Endothelial cell of umbilical vein (primary cell): ENCODE data around the gene LCP1. TPM values are rescaled to one million over a fixed set of nuclear protein-coding genes. Genes with fewer than 3 reads are reported as not detected.

Experiments
- BruUV-seq: library from RNA; stranded (reverse); fragments of 400-500 nt; replicated peaks from 2 replicates; lab custom pipeline; 2021; lab: Mats Ljungman, UMichigan
- CTCF ChIA-PET: fragments of 300-600, 350-600 bp; sonication (Branson Sonifier 250); formaldehyde crosslinking; loops from one replicate; lab custom pipeline; 2021; ENCODE audit warnings: antibody characterized with exemption, inconsistent platforms; lab: Charles Lee
- POLR2A ChIA-PET: fragments of 300-600, 350-600 bp; sonication (Branson Sonifier 250); formaldehyde crosslinking; loops from one replicate; lab custom pipeline; 2021; ENCODE audit warnings: antibody characterized with exemption, inconsistent platforms; lab: Charles Lee
- DNase-seq: peaks from one replicate; pipeline ENCODE4 v3.0.0-alpha.2; 2011; ENCODE audit warnings: low read depth, low spot score
- FAIRE-seq: peaks from 2 replicates; lab custom pipeline; 2011; peaks lifted over from hg19 to GRCh38; lab: Jason Lieb, UNC
- H2AFZ ChIP-seq: 2 replicates; pipeline ENCODE4 v1.6.0; 2012; ENCODE audit warnings: low read depth, low read length, control low read depth, inconsistent platforms
- H3K27ac ChIP-seq: 2 replicates; pipeline ENCODE4 v1.5.1; 2011; ENCODE audit warnings: low read depth, mild to moderate bottlenecking, control low read depth, low read length, moderate library complexity; ENCODE audit not compliant: insufficient read depth
- H3K27me3 ChIP-seq, 2 experiments: 2 replicates each; pipeline versions ENCODE4 v1.6.0 to v1.6.1; 2011; ENCODE audit warnings: low read length in 2 of 2, mixed read lengths in 1 of 2; ENCODE audit not compliant: control insufficient read depth in 2 of 2, insufficient read depth in 2 of 2
- H3K36me3 ChIP-seq, 2 experiments: 2 replicates in 1 of 2; 3 replicates in 1 of 2; pipeline ENCODE4 v1.5.1; 2011; ENCODE audit warnings: low read length in 2 of 2, mild to moderate bottlenecking in 1 of 2, moderate library complexity in 1 of 2; ENCODE audit not compliant: control insufficient read depth in 2 of 2, insufficient read depth in 2 of 2; ENCODE audit errors: extremely low read depth in 1 of 2
- H3K4me1 ChIP-seq: 3 replicates; pipeline ENCODE4 v1.5.1; 2011; ENCODE audit warnings: mild to moderate bottlenecking, low read length; ENCODE audit not compliant: control insufficient read depth, insufficient read depth; ENCODE audit errors: extremely low read depth
- H3K4me2 ChIP-seq: 2 replicates; pipeline ENCODE4 v1.6.1; 2011; ENCODE audit warnings: low read length, control low read depth, mixed read lengths; ENCODE audit not compliant: insufficient read depth
- H3K4me3 ChIP-seq, 3 experiments: fragments of 200-600 bp in 1 of 3; sonication (generic), shearing (Covaris generic) in 1 of 3; replicated peaks in 1 of 3; 2 replicates each; pipeline ENCODE4 v1.5.1; 2011 to 2016; ENCODE audit warnings: control low read depth in 3 of 3, low read length in 3 of 3, mild to moderate bottlenecking in 2 of 3, inconsistent platforms in 1 of 3, low read depth in 1 of 3, moderate library complexity in 1 of 3; ENCODE audit not compliant: insufficient read depth in 1 of 3
- H3K79me2 ChIP-seq: 2 replicates; pipeline ENCODE4 v1.6.0; 2012; ENCODE audit warnings: low read length, inconsistent platforms; ENCODE audit not compliant: control insufficient read depth, insufficient read depth
- H3K9ac ChIP-seq: replicated peaks from 2 replicates; pipeline ENCODE3; 2011; ENCODE audit warnings: low read length, control low read depth; ENCODE audit not compliant: insufficient read depth; ENCODE audit errors: extremely low read depth
- H3K9me1 ChIP-seq: replicated peaks from 3 replicates; pipeline ENCODE4 v1.6.0; 2011; ENCODE audit warnings: mild to moderate bottlenecking, low read length; ENCODE audit not compliant: control insufficient read depth, insufficient read depth; ENCODE audit errors: extremely low read depth
- H3K9me3 ChIP-seq: replicated peaks from 2 replicates; pipeline ENCODE4 v1.5.1; 2012; ENCODE audit warnings: low read length, inconsistent platforms; ENCODE audit not compliant: control insufficient read depth, insufficient read depth
- H4K20me1 ChIP-seq: replicated peaks from 2 replicates; pipeline ENCODE3; 2011; ENCODE audit warnings: mild to moderate bottlenecking, low read length; ENCODE audit not compliant: control insufficient read depth, insufficient read depth; ENCODE audit errors: extremely low read depth
- EZH2 ChIP-seq: IDR thresholded peaks from 2 replicates; pipeline ENCODE4 v1.6.1; 2012; ENCODE audit warnings: borderline replicate concordance, low read depth, mild to moderate bottlenecking, moderate library complexity, low read length, inconsistent platforms; ENCODE audit not compliant: severe bottlenecking
- FOS ChIP-seq: IDR thresholded peaks from 2 replicates; pipeline ENCODE4 v1.6.1; 2011; ENCODE audit warnings: mild to moderate bottlenecking, low read length, moderate library complexity, borderline replicate concordance; ENCODE audit not compliant: insufficient read depth
- GATA2 ChIP-seq: IDR thresholded peaks from 2 replicates; pipeline ENCODE4 v1.7.0; 2011; ENCODE audit warnings: low read depth, mild to moderate bottlenecking, moderate library complexity, mixed read lengths, low read length; ENCODE audit not compliant: insufficient read length, insufficient read depth
- JUN ChIP-seq: IDR thresholded peaks from 2 replicates; pipeline ENCODE4 v1.6.1; 2011; ENCODE audit warnings: borderline replicate concordance, low read depth; ENCODE audit not compliant: insufficient read length, insufficient read depth
- MYC ChIP-seq: IDR thresholded peaks from one replicate; pipeline ENCODE4 v1.6.1; 2011; ENCODE audit warnings: mild to moderate bottlenecking, low read depth, low read length
- POLR2A ChIP-seq: IDR thresholded peaks from 2 replicates; pipeline ENCODE4 v1.6.1; 2012; ENCODE audit warnings: low read depth, mild to moderate bottlenecking, control low read depth, low read length
- POLR2AphosphoS5 ChIP-seq: IDR thresholded peaks from 2 replicates; pipeline ENCODE4 v1.6.1; 2012; ENCODE audit warnings: low read depth, mild to moderate bottlenecking, control low read depth, low read length, moderate library complexity; ENCODE audit not compliant: insufficient read depth
- dilution Hi-C: fragments of 300-500 bp; cut with MboI; formaldehyde crosslinking; loops from one replicate; pipeline ENCODE4 v1.15.0; 2019; ENCODE audit warnings: low sequenced_read_pairs; ENCODE audit not compliant: extremely low pct_ligation_motif_present
- intact Hi-C: fragments of 100-400 bp; cut with micrococcal nuclease; formaldehyde crosslinking; loops from one replicate; pipeline ENCODE4 v1.10.0; 2022
- polyA plus RNA-seq, 4 experiments: library from polyadenylated mRNA; depleted of rRNA in 3 of 4; stranded (reverse) in 3 of 4; unstranded in 1 of 4; fragments of >200 nt; gene quantifications; 2 replicates each; pipeline versions ENCODE4 v1.2.1 to v1.2.3, GENCODE V29; 2011 to 2012; ENCODE audit warnings: missing spikeins in 1 of 4
- total RNA-seq: library from RNA; stranded (reverse); gene quantifications from 2 replicates; pipeline ENCODE4 v1.2.3, GENCODE V29; 2021
- TF ChIP-seq, protein P1 (sequence below), 2 donors: IDR thresholded peaks; 1 replicate in 1 of 2; 2 replicates in 1 of 2; pipeline ENCODE4 v1.5.1; 2011; ENCODE audit warnings: low read length in 2 of 2, mild to moderate bottlenecking in 2 of 2, moderate library complexity in 2 of 2, control low read depth in 1 of 2, inconsistent platforms in 1 of 2, low read depth in 1 of 2; ENCODE audit not compliant: insufficient read depth in 1 of 2; ENCODE audit errors: extremely low read depth in 1 of 2
- TF ChIP-seq, protein P2 (sequence below): IDR thresholded peaks from 2 replicates; pipeline ENCODE4 v1.6.1; 2011; ENCODE audit not compliant: insufficient read depth, insufficient read length

LCP1 gene
- total and polyA plus RNA-seq, 2 donors (not counting 3 experiments of a cell fraction or from before 2014, with no cell fraction given), result 0.18 to 0.38 TPM

DNA sequence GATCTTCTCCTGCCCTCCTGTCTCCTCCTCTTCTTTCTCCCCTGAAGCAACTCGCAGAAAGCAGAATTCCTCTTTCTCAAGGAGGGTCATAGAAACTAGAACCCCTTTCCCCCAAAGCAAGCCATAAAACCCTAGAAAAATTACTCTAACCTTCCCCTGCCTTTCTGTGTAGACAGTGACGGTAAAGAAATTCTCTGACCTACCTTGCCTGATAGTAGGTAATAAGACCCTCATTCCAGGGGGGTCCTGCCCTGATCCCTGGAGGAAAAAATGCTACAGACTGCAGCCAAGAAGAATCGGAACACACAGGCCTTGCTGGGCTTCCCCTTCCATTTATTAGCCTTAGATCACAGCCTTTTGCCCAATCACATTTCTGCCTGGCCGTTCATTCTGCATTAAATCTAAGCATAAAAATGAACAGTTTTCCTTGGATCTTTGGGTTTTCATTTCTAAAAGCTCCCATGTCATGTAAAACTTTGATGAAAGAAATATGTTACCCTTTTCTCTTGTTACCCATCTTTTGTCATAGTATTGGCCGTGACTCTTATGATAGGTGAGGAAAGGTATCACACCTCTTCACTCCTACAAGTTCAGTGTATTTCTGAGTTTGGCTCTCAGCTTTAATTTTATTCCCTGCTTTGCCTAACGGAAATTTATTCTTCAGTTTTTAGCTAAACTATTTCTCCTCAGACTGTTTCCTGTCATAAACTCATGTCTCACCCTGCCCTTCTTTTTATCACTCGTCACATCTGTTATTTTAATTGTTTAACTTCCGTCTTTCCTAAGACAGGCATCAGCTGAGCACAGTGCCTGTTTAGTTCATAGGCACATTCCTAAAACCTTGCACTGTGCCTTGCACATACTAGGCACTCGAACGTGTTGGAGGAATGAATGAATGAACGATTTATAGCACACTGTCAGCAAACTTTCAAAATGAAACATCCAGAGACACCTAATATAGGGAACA lies 56.7 kb downstream of the LCP1 start:
- Histone ChIP-seq H3K79me2 (no peaks in the 10 kb centered on the region), H4K20me1 (no peaks in the 10 kb centered on the region), H3K27me3 (peaks cover 10 to 13% of the 10 kb centered on the region in 2 experiments), H3K36me3 (no peaks in the 10 kb centered on the region), H3K27ac (peak overlapping the region; percentile 80), H2AFZ (peak overlapping the region; percentile 67), H3K9ac (peak overlapping the region; percentile 38), H3K4me2 (peak overlapping the region; percentile 75), H3K9me3 (no peaks in the 10 kb centered on the region), H3K4me3 (peak overlapping the region in 1 of 3 experiments; percentile 42), H3K9me1 (no peaks in the 10 kb centered on the region), H3K4me1 (peaks cover 31% of the 10 kb centered on the region)
- no TSS peak for BruUV-seq
- FAIRE-seq (peak; percentile 86), DNase-seq (peak; percentile 75)
- ChIA-PET CTCF (interaction anchor here (0.8 to 2.8 kb wide), 21 partner anchors 12 to 596 kb away, joined by 3 to 110 read pairs (median 6); partner anchors contain the start of gene ZC3H13), POLR2A (interaction anchor here (0.5 kb wide), 1 partner anchor 499 kb away, joined by 3 read pairs; no protein-coding TSS in a partner anchor)
- dilution Hi-C loops (no loop called here), intact Hi-C loops (loop anchor here (5.0 kb wide), 2 partner anchors 172 to 753 kb away; no protein-coding TSS in a partner anchor)
- TF ChIP-seq POLR2AphosphoS5 (peak; percentile 41), EZH2 (no peak), GATA2 (peak; percentile 95), JUN (peak; percentile 46), MYC (no peak), FOS (peak; percentile 41), POLR2A (no peak)
- TF ChIP-seq, protein P1, sequence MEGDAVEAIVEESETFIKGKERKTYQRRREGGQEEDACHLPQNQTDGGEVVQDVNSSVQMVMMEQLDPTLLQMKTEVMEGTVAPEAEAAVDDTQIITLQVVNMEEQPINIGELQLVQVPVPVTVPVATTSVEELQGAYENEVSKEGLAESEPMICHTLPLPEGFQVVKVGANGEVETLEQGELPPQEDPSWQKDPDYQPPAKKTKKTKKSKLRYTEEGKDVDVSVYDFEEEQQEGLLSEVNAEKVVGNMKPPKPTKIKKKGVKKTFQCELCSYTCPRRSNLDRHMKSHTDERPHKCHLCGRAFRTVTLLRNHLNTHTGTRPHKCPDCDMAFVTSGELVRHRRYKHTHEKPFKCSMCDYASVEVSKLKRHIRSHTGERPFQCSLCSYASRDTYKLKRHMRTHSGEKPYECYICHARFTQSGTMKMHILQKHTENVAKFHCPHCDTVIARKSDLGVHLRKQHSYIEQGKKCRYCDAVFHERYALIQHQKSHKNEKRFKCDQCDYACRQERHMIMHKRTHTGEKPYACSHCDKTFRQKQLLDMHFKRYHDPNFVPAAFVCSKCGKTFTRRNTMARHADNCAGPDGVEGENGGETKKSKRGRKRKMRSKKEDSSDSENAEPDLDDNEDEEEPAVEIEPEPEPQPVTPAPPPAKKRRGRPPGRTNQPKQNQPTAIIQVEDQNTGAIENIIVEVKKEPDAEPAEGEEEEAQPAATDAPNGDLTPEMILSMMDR (IDR thresholded peaks at IDR 0.05; ENCODE audit: extremely low read depth in 1 of 2, insufficient read depth in 1 of 2, low read depth in 1 of 2, low read length in 2 of 2), result no peak
- TF ChIP-seq, protein P2, sequence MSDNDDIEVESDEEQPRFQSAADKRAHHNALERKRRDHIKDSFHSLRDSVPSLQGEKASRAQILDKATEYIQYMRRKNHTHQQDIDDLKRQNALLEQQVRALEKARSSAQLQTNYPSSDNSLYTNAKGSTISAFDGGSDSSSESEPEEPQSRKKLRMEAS, result no peak
